HG03045 (cell line): Measurements from ENCODE around the gene ZBTB12.
"Not testable (repeated sequence)": the region's sequence is repeated elsewhere in the genome, so short reads cannot be mapped to it uniquely, and the experiment has no call there.

ENCODE experiments used
- ATAC-seq: cut with Tn5 transposase; IDR thresholded peaks from one replicate; pipeline ENCODE4 v1.9.1; 2021; ENCODE audit warnings: mild to moderate bottlenecking, moderate library complexity; ENCODE audit not compliant: unreplicated experiment

ZBTB12 gene

GRCh38 chr6:31922942-31923341, 21.1 kb upstream of the ZBTB12 start:
- no peak for ATAC-seq

GRCh38 chr6:31920811-31921210, 18.9 kb upstream of the ZBTB12 start:
- no peak for ATAC-seq

- ATAC-seq, result no peak
Observed at GRCh38 chr6:31919624-31920303, 17.9 kb upstream of the ZBTB12 start.

GRCh38 chr6:31918069-31918720, 16.3 kb upstream of the ZBTB12 start:
- ATAC-seq, result no peak

GRCh38 chr6:31915756-31916155, 13.9 kb upstream of the ZBTB12 start:
- ATAC-seq, result no peak

- no peak for ATAC-seq
Observed at GRCh38 chr6:31915351-31915750, 13.5 kb upstream of the ZBTB12 start.

- ATAC-seq, result no peak
Observed at GRCh38 chr6:31911826-31912585, 10.1 kb upstream of the ZBTB12 start.

GRCh38 chr6:31909298-31909697, 7.4 kb upstream of the ZBTB12 start:
- not testable (repeated sequence) for ATAC-seq

- ATAC-seq, result peak; percentile 69
Observed at GRCh38 chr6:31908791-31909190, 6.9 kb upstream of the ZBTB12 start.

- not testable (repeated sequence) for ATAC-seq
Observed at GRCh38 chr6:31908255-31908654, 6.4 kb upstream of the ZBTB12 start.

- no peak for ATAC-seq
Observed at GRCh38 chr6:31907158-31907813, 5.4 kb upstream of the ZBTB12 start.

GRCh38 chr6:31906727-31907126, 4.8 kb upstream of the ZBTB12 start:
- ATAC-seq, result not testable (repeated sequence)

- ATAC-seq, result no peak
Observed at GRCh38 chr6:31906122-31906521, 4.2 kb upstream of the ZBTB12 start.

GRCh38 chr6:31905041-31905440, 3.2 kb upstream of the ZBTB12 start:
- ATAC-seq, result no peak

GRCh38 chr6:31903957-31904356, 2.1 kb upstream of the ZBTB12 start:
- ATAC-seq, result no peak

GRCh38 chr6:31901415-31901952, 402 bp downstream of the ZBTB12 start:
- peak; percentile 2 for ATAC-seq

GRCh38 chr6:31900917-31901414, 920 bp downstream of the ZBTB12 start:
- no peak for ATAC-seq

GRCh38 chr6:31899882-31900722, 1.8 kb downstream of the ZBTB12 start:
- ATAC-seq, result no peak

- ATAC-seq, result no peak
Observed at GRCh38 chr6:31899215-31899614, 2.7 kb downstream of the ZBTB12 start.

GRCh38 chr6:31898383-31899011, 3.4 kb downstream of the ZBTB12 start:
- no peak for ATAC-seq
